H1 (cell line): Measurements from ENCODE around the gene TMEM163. TPM values are rescaled to one million over a fixed set of nuclear protein-coding genes. Genes with fewer than 3 reads are reported as not detected.

Source experiments
- CTCF ChIA-PET: fragments of 300-600 bp; sonication (Branson Sonifier 250); formaldehyde crosslinking; loops from one replicate; lab custom pipeline; 2021; ENCODE audit not compliant: partially characterized antibody; lab: Charles Lee
- POLR2A ChIA-PET: fragments of 300-600 bp; sonication (Branson Sonifier 250); formaldehyde crosslinking; loops from one replicate; lab custom pipeline; 2021; ENCODE audit warnings: inconsistent platforms; ENCODE audit not compliant: partially characterized antibody; lab: Charles Lee
- DNase-seq, 2 experiments: peaks; one replicate each; pipeline versions ENCODE4 v3.0.0 to v3.0.0-alpha.2; 2010 to 2022; ENCODE audit warnings: low spot score in 2 of 2, low read depth in 1 of 2, mixed read lengths in 1 of 2
- FAIRE-seq: peaks from 2 replicates; lab custom pipeline; 2011; peaks lifted over from hg19 to GRCh38; lab: Jason Lieb, UNC
- H2AFZ ChIP-seq: 2 replicates; pipeline ENCODE4 v1.8.1; 2012; ENCODE audit warnings: low read length, inconsistent platforms
- H2AK5ac ChIP-seq: 2 replicates; pipeline ENCODE4 v1.6.1; 2013; ENCODE audit warnings: low read depth, low read length
- H2BK120ac ChIP-seq: replicated peaks from 2 replicates; pipeline ENCODE3; 2013; ENCODE audit warnings: low read depth, low read length, inconsistent platforms
- H2BK12ac ChIP-seq: 2 replicates; pipeline ENCODE4 v1.6.1; 2013; ENCODE audit warnings: low read depth, low read length
- H2BK15ac ChIP-seq: 2 replicates; pipeline ENCODE4 v1.6.1; 2013; ENCODE audit warnings: low read length
- H2BK20ac ChIP-seq: 2 replicates; pipeline ENCODE4 v1.6.1; 2013; ENCODE audit warnings: low read length
- H2BK5ac ChIP-seq: 2 replicates; pipeline ENCODE4 v1.6.1; 2013; ENCODE audit warnings: low read depth, low read length
- H3K14ac ChIP-seq: 2 replicates; pipeline ENCODE4 v1.6.1; 2013; ENCODE audit warnings: inconsistent platforms; ENCODE audit not compliant: insufficient read length
- H3K18ac ChIP-seq: 2 replicates; pipeline ENCODE4 v1.6.1; 2013; ENCODE audit warnings: low read length; ENCODE audit errors: extremely low read depth
- H3K23ac ChIP-seq: 2 replicates; pipeline ENCODE4 v1.6.1; 2013; ENCODE audit warnings: inconsistent platforms; ENCODE audit not compliant: insufficient read length
- H3K23me2 ChIP-seq: 2 replicates; pipeline ENCODE4 v1.6.1; 2013; ENCODE audit warnings: low read depth, low read length
- H3K27ac ChIP-seq: 2 replicates; pipeline ENCODE4 v1.6.1; 2011; ENCODE audit warnings: low read depth, low read length, inconsistent platforms
- H3K27me3 ChIP-seq, 4 experiments: replicated peaks in 1 of 4; 1 replicate in 1 of 4; 2 replicates in 3 of 4; pipeline versions ENCODE4 v1.6.1 to v1.8.1; 2011 to 2013; ENCODE audit warnings: low read length in 3 of 4, mild to moderate bottlenecking in 3 of 4, inconsistent platforms in 2 of 4, mixed read lengths in 2 of 4, moderate library complexity in 1 of 4; ENCODE audit not compliant: control insufficient read depth in 3 of 4, insufficient read depth in 3 of 4; ENCODE audit errors: extremely low read depth in 1 of 4
- H3K36me3 ChIP-seq, 4 experiments: 2 replicates each; pipeline versions ENCODE4 v1.6.1 to v1.8.1; 2011 to 2013; ENCODE audit warnings: mild to moderate bottlenecking in 4 of 4, low read length in 3 of 4, moderate library complexity in 2 of 4, control low read depth in 1 of 4, inconsistent platforms in 1 of 4; ENCODE audit not compliant: insufficient read depth in 4 of 4, control insufficient read depth in 2 of 4
- H3K4ac ChIP-seq: replicated peaks from 2 replicates; pipeline ENCODE3; 2013; ENCODE audit warnings: low read length, low read depth, mixed read lengths, inconsistent platforms; ENCODE audit not compliant: insufficient read length
- H3K4me1 ChIP-seq, 4 experiments: replicated peaks in 1 of 4; 1 replicate in 1 of 4; 2 replicates in 3 of 4; pipeline versions ENCODE4 v1.6.1 to v1.8.1; 2011 to 2013; ENCODE audit warnings: low read length in 3 of 4, inconsistent platforms in 2 of 4, mixed read lengths in 1 of 4; ENCODE audit not compliant: insufficient read depth in 4 of 4, control insufficient read depth in 3 of 4
- H3K4me2 ChIP-seq, 2 experiments: 2 replicates each; pipeline versions ENCODE4 v1.6.1 to v1.8.1; 2011 to 2013; ENCODE audit warnings: low read depth in 2 of 2, low read length in 2 of 2, control low read depth in 1 of 2, inconsistent platforms in 1 of 2, mild to moderate bottlenecking in 1 of 2; ENCODE audit not compliant: insufficient read depth in 1 of 2
- H3K4me3 ChIP-seq, 4 experiments: fragments of 200-600, 300-600 bp in 1 of 4; sonication (generic), shearing (Covaris generic), sonication (Bioruptor Twin) in 1 of 4; 2 replicates each; pipeline versions ENCODE4 v1.5.1 to v1.8.1; 2011 to 2016; ENCODE audit warnings: low read length in 4 of 4, low read depth in 3 of 4, control low read depth in 2 of 4, inconsistent platforms in 2 of 4, mild to moderate bottlenecking in 2 of 4, mixed read lengths in 1 of 4, moderate library complexity in 1 of 4; ENCODE audit not compliant: insufficient read depth in 2 of 4; ENCODE audit errors: extremely low read depth in 1 of 4
- H3K56ac ChIP-seq: replicated peaks from 2 replicates; pipeline ENCODE3; 2013; ENCODE audit warnings: low read depth, mild to moderate bottlenecking, mixed read lengths, low read length, inconsistent platforms; ENCODE audit not compliant: insufficient read length
- H3K79me1 ChIP-seq: 2 replicates; pipeline ENCODE4 v1.6.1; 2013; ENCODE audit warnings: low read depth, low read length, control low read depth
- H3K79me2 ChIP-seq, 2 experiments: 2 replicates each; pipeline versions ENCODE4 v1.6.1 to v1.8.1; 2012 to 2013; ENCODE audit warnings: low read length in 2 of 2, mild to moderate bottlenecking in 2 of 2, inconsistent platforms in 1 of 2; ENCODE audit not compliant: insufficient read depth in 2 of 2, control insufficient read depth in 1 of 2
- H3K9ac ChIP-seq, 4 experiments: replicated peaks in 1 of 4; 1 replicate in 1 of 4; 2 replicates in 3 of 4; pipeline versions ENCODE4 v1.6.1 to v1.8.1; 2011 to 2013; ENCODE audit warnings: low read depth in 3 of 4, low read length in 3 of 4, control low read depth in 2 of 4, mild to moderate bottlenecking in 2 of 4, moderate library complexity in 2 of 4, inconsistent platforms in 1 of 4; ENCODE audit errors: extremely low read depth in 1 of 4
- H3K9me3 ChIP-seq, 2 experiments: 2 replicates each; pipeline versions ENCODE4 v1.6.1 to v1.8.1; 2012 to 2013; ENCODE audit warnings: mild to moderate bottlenecking in 2 of 2, moderate library complexity in 2 of 2, control low read depth in 1 of 2, inconsistent platforms in 1 of 2, low read depth in 1 of 2, low read length in 1 of 2, mixed read lengths in 1 of 2; ENCODE audit not compliant: insufficient read depth in 2 of 2
- H4K20me1 ChIP-seq, 2 experiments: replicated peaks in 1 of 2; 2 replicates each; pipeline versions ENCODE3 to v1.8.1; 2011 to 2013; ENCODE audit warnings: inconsistent platforms in 2 of 2, low read length in 2 of 2, mild to moderate bottlenecking in 1 of 2; ENCODE audit not compliant: insufficient read depth in 2 of 2, control insufficient read depth in 1 of 2
- H4K5ac ChIP-seq: 2 replicates; pipeline ENCODE4 v1.6.1; 2013; ENCODE audit warnings: low read length, low read depth, mixed read lengths, inconsistent platforms; ENCODE audit not compliant: insufficient read length
- H4K8ac ChIP-seq: 2 replicates; pipeline ENCODE4 v1.8.0; 2013; ENCODE audit warnings: mild to moderate bottlenecking, moderate library complexity, low read length, inconsistent platforms; ENCODE audit not compliant: insufficient read depth; ENCODE audit errors: extremely low read depth
- H4K91ac ChIP-seq: replicated peaks from 2 replicates; pipeline ENCODE3; 2013; ENCODE audit warnings: low read length, mixed read lengths, inconsistent platforms; ENCODE audit not compliant: insufficient read length
- ATF3 ChIP-seq: IDR thresholded peaks from 2 replicates; pipeline ENCODE4 v1.6.1; 2011; ENCODE audit warnings: low read depth, mild to moderate bottlenecking, low read length; ENCODE audit not compliant: insufficient read depth
- CBX5 ChIP-seq: fragments of 300-800, 300-1000 bp; sonication (generic); IDR thresholded peaks from 2 replicates; pipeline ENCODE4 v1.7.1; 2016; ENCODE audit warnings: antibody characterized with exemption, low read length, low read depth
- GTF2F1 ChIP-seq: IDR thresholded peaks from 2 replicates; pipeline ENCODE4 v1.6.1; 2012; ENCODE audit warnings: low read depth, low read length, improper control_type of control experiment, borderline replicate concordance
- JUN ChIP-seq: IDR thresholded peaks from 2 replicates; pipeline ENCODE4 v1.6.1; 2011; ENCODE audit warnings: low read depth, mild to moderate bottlenecking, improper control_type of control experiment, low read length
- KDM5A ChIP-seq: fragments of 200-600 bp; IDR thresholded peaks from 2 replicates; pipeline ENCODE4 v1.7.1; 2012; ENCODE audit warnings: mild to moderate bottlenecking, low read length, inconsistent platforms, mixed read lengths
- NANOG ChIP-seq: IDR thresholded peaks from 2 replicates; pipeline ENCODE4 v1.6.1; 2011; ENCODE audit warnings: low read length, low read depth, mild to moderate bottlenecking, inconsistent platforms; ENCODE audit not compliant: insufficient read depth, poor library complexity, severe bottlenecking
- RXRA ChIP-seq: IDR thresholded peaks from 2 replicates; pipeline ENCODE4 v1.6.1; 2011; ENCODE audit warnings: low read depth, mild to moderate bottlenecking, low read length, moderate library complexity; ENCODE audit not compliant: insufficient read depth
- TAF1 ChIP-seq: IDR thresholded peaks from 2 replicates; pipeline ENCODE4 v1.6.1; 2011; ENCODE audit warnings: mild to moderate bottlenecking, low read depth, low read length
- TAF7 ChIP-seq: optimal IDR thresholded peaks from 2 replicates; pipeline ENCODE3; 2011; ENCODE audit warnings: low read depth, mild to moderate bottlenecking, inconsistent platforms, low read length, moderate library complexity, borderline replicate concordance
- WGBS, 2 experiments: shearing (Covaris generic) in 1 of 2; methylation state at CpG; one replicate each; pipeline versions ENCODE4 v1.1.6 to v1.1.7; 2013 to 2015; ENCODE audit warnings: low lambda C conversion rate in 2 of 2, mixed read lengths in 2 of 2, inconsistent platforms in 1 of 2, low coverage in 1 of 2, missing lambda C conversion rate in 1 of 2; ENCODE audit not compliant: insufficient replicate concordance in 2 of 2, insufficient coverage in 1 of 2, insufficient read length in 1 of 2; ENCODE audit errors: extremely low coverage in 1 of 2, missing lambda C conversion rate in 1 of 2; 5-methylcytosine and 5-hydroxymethylcytosine counted together
- polyA plus RNA-seq, 7 experiments: library from polyadenylated mRNA; depleted of rRNA in 3 of 7; stranded (reverse) in 5 of 7; unstranded in 2 of 7; fragments of >200 nt in 5 of 7; fragments of 200-250 nt in 2 of 7; gene quantifications; 1 replicate in 5 of 7; 2 replicates in 1 of 7; 4 replicates in 1 of 7; pipeline versions ENCODE4 v1.2.1 to v1.2.3, GENCODE V29; 2011 to 2013; ENCODE audit warnings: missing spikeins in 2 of 7, mixed read lengths in 2 of 7
- total RNA-seq: library from RNA; stranded (reverse); fragmentation: NEBNext Ultra II Directional; extraction: Animal tissue kit (Norgen Biotek cat#: 25700); gene quantifications from 2 replicates; pipeline ENCODE4 v1.2.1, GENCODE V29; 2021

Gene TMEM163
- total and polyA plus RNA-seq, 2 of the 8 experiments (the other 6 are each of a cell fraction or from before 2014, with no cell fraction given) = 2.8 to 3.2 TPM

DNA sequence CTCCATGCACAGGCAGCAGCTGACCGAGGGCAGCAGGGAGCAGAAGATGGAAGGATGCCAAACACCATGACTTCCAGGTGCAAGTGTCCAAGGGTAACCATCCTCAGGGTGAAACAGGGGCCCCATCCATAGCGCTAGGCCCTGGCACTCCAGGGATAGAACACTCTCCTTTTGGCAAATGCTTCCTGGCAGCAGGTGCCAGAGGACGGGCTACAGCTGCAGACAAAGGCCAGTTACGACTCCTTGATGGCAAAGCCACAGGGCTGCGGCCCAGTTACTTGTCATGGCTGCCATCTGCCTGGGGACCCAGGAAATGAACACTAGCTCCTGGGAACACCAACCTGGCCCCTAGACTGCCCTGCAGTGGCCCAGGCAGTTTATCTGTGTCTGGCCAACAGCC lies 178.8 kb downstream of the TMEM163 start:
- H3K4ac ChIP-seq = no peak overlapping the region
- H2BK120ac ChIP-seq = no peak overlapping the region
- FAIRE-seq = no peak
- TF ChIP-seq ATF3 = no peak
- no peak for TF ChIP-seq CBX5
- no peak for TF ChIP-seq RXRA
- no peak for TF ChIP-seq JUN
- no peak for TF ChIP-seq GTF2F1
- no peak for TF ChIP-seq TAF1
- no peak for TF ChIP-seq NANOG
- TF ChIP-seq KDM5A = no peak
- no peak for TF ChIP-seq TAF7
- TF ChIP-seq, all 59 proteins: peak for 0
- no peaks in the 10 kb centered on the region for H3K9me3 ChIP-seq
- 0 out of 7 replicates have a peak overlapping the region, but pooled peaks of 1 of the 4 experiments have one; percentile 30 for H3K9ac ChIP-seq
- no peaks in the 10 kb centered on the region for H3K36me3 ChIP-seq
- no peak overlapping the region for H2BK5ac ChIP-seq
- WGBS, 2 experiments = 82% methylated on average over 5 of the region's 5 CpGs; no CpG with 5 or more reads in 1 of the 2 experiments
- no peak overlapping the region for H2BK15ac ChIP-seq
- no peak for DNase-seq
- H2BK20ac ChIP-seq = no peak overlapping the region
- H2AK5ac ChIP-seq = no peak overlapping the region
- H3K4me2 ChIP-seq = no peak overlapping the region
- H3K18ac ChIP-seq = no peak overlapping the region
- no peak overlapping the region for H3K23ac ChIP-seq
- H3K27ac ChIP-seq = no peak overlapping the region
- H3K14ac ChIP-seq = no peak overlapping the region
- H4K91ac ChIP-seq = no peak overlapping the region
- no peaks in the 10 kb centered on the region; a peak in 1 of 7 replicates for H3K4me1 ChIP-seq
- H4K8ac ChIP-seq = no peak overlapping the region
- H4K5ac ChIP-seq = no peak overlapping the region
- H4K20me1 ChIP-seq = no peaks in the 10 kb centered on the region
- no peaks in the 10 kb centered on the region for H3K79me2 ChIP-seq
- H2AFZ ChIP-seq = no peak overlapping the region
- no peaks in the 10 kb centered on the region for H3K23me2 ChIP-seq
- H3K4me3 ChIP-seq = no peak overlapping the region
- H3K27me3 ChIP-seq = no peaks in the 10 kb centered on the region
- no peak overlapping the region for H2BK12ac ChIP-seq
- H3K79me1 ChIP-seq = no peaks in the 10 kb centered on the region
- POLR2A ChIA-PET = no interaction called here
- no peak overlapping the region for H3K56ac ChIP-seq
- CTCF ChIA-PET = interaction anchor here (0.6 to 1.7 kb wide), 5 partner anchors 8 to 1033 kb away, joined by 3 to 5 read pairs (median 4); no protein-coding TSS in a partner anchor
